ENCODE data around the gene GJA3.

The GJA3 gene

DNA sequence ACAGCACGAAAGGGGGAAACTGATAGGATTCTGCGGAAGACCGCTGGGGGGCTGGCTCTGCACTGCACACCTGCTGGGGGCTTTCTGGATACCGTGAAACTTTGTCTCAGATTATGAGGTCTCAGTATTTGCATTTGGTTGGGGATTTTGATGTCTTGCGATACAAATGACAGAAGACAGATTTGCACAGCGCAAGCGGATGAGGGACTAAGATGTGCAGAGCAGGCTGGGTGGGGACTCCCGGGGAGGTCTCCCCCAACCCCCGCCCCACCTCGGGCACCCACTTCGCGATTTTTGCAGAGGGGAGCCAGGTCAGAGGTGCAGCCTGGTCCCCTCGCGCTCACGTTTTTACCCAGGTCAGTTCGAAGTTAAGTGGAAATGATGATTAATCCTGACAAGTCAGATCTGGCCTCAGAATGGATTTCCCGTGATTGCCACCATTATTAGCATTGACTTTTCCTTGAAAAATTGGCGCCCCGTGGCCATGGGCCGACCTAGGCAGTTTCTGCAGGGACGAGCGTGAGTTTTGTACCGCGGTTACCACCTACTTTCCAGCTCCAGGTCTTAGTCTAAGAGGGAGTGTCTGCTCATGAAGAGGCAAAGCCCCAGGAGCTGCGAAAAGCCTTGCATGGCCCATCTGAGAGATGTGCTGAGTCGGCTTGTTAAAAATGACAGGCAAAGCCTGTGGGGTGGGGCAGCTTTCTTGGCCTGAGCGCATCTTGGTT lies 33.2 kb upstream of the GJA3 start:
- TF ChIP-seq, protein P1, sequence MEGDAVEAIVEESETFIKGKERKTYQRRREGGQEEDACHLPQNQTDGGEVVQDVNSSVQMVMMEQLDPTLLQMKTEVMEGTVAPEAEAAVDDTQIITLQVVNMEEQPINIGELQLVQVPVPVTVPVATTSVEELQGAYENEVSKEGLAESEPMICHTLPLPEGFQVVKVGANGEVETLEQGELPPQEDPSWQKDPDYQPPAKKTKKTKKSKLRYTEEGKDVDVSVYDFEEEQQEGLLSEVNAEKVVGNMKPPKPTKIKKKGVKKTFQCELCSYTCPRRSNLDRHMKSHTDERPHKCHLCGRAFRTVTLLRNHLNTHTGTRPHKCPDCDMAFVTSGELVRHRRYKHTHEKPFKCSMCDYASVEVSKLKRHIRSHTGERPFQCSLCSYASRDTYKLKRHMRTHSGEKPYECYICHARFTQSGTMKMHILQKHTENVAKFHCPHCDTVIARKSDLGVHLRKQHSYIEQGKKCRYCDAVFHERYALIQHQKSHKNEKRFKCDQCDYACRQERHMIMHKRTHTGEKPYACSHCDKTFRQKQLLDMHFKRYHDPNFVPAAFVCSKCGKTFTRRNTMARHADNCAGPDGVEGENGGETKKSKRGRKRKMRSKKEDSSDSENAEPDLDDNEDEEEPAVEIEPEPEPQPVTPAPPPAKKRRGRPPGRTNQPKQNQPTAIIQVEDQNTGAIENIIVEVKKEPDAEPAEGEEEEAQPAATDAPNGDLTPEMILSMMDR (IDR thresholded peaks at IDR 0.05): no peak

DNA sequence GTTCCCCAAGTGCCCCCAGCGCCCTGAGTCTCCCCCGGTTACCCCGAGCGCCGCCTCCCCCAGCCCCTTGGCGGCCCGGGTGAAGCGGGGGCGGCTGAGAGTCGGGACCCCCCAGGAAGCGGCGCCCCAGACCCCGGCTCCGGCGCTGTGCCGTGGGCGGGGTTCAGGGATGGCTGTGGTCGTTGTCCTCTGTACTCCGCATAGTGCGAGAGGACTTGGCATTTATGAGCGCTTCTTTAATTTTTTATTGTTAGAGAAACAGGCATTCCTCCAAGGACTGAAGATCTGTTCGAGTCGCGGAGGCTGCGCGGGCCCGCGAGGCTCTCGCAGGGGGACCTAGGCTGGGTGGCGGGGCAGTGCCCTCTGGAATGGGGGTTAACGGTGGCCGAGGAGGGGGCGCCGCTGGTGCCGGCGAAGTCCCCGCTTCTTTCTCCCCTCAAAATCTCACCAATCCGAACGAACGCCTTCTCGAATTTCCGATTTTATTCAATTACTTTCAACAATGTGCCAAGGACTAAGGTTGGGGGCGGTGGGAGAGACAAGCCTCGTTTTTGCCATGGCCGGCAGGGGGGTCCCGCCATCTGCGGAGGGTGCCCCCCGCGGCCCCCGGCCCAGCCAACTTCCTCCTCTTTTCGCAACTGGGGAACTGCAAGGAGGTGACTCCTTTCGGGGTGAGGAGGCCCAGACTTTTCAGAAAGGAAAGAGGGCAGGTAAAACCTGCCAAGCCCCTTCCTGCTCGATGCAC lies 32.5 kb upstream of the GJA3 start:
- TF ChIP-seq, protein P1 (IDR thresholded peaks at IDR 0.05): no peak

DNA sequence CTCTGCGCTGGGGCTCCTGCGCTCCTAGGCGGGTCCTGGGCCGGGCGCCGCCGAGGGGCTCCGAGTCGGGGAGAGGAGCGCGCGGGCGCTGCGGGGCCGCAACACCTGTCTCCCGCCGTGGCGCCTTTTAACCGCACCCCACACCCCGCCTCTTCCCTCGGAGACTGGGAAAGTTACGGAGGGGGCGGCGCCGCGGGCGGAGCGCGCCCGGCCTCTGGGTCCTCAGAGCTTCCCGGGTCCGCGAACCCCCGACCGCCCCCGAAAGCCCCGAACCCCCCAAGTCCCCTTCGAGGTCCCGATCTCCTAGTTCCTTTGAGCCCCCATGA lies 31.9 kb upstream of the GJA3 start, which contains the start of gene GJB2:
Gene GJB2, minus strand, starts transcription at position 103 of the 326 bp plus-strand sequence. CDS start 3,357 bp downstream, outside the sequence.
- TF ChIP-seq, protein P1 (IDR thresholded peaks at IDR 0.05): no peak

DNA sequence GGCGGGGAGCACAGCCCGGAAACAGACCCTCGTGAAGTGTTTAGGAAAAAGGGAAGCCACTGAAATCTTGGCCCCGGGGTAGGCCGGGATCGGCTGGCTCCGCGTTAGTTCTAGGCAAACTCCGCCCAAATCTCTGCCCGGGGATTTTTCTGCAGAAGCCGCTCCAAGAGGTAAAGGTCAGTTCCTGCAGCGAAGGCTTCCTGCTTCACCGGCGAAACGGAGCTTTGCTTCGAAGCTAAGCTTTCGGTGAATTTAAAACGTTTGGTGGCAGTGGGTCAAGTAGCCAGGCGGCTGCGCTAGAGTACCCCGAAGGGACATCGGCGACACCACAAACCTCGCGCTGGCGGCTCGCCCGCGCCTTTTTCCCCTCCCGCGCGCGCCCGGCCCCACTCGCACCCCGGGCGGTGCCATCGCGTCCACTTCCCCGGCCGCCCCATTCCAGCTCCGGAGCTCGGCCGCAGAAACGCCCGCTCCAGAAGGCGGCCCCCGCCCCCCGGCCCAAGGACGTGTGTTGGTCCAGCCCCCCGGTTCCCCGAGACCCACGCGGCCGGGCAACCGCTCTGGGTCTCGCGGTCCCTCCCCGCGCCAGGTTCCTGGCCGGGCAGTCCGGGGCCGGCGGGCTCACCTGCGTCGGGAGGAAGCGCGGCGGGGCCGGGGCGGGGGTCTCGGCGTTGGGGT lies 31.4 kb upstream of the GJA3 start:
- TF ChIP-seq, protein P1 (IDR thresholded peaks at IDR 0.05): no peak

DNA sequence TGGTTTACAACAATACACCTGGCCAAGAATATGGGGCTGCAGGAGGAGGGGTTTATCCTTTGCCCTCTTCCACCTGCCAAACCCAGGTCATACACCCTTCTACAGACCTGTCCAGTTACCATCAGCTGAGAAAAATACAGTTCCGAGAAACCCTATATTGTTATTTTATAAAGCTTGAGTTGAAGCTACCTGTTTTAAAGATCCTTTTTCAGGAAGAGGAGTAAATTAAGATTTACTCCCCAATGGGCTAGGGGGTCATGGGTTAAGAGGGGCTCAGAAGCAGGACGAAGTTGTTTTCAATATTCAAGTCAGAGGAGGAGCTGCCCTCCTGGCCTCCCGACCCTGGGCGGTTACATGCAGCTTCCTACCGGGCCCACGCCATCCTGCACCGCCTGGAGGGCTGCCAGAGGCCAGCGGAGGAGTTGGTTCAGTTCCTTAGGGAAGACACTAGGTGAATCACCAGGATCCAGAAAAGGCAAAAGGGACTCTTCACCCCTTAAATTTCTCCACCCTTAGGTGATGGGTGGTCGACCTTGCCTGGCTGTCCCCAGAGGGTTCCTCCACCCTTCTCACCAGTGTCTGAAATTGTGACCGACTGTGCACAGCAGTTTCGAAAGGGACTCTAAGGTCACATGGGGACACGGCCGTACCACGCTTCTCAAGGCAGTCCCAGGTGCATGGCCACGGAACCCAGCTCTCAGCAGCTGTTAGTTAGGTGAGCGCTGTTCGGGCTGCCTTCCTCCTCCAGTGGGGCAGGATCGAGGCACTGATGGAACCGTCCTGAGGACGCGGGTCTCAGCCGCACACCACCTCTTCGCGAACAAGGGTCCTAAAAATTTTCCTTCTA lies 30.7 kb upstream of the GJA3 start:
- TF ChIP-seq, protein P1 (IDR thresholded peaks at IDR 0.05): no peak

DNA sequence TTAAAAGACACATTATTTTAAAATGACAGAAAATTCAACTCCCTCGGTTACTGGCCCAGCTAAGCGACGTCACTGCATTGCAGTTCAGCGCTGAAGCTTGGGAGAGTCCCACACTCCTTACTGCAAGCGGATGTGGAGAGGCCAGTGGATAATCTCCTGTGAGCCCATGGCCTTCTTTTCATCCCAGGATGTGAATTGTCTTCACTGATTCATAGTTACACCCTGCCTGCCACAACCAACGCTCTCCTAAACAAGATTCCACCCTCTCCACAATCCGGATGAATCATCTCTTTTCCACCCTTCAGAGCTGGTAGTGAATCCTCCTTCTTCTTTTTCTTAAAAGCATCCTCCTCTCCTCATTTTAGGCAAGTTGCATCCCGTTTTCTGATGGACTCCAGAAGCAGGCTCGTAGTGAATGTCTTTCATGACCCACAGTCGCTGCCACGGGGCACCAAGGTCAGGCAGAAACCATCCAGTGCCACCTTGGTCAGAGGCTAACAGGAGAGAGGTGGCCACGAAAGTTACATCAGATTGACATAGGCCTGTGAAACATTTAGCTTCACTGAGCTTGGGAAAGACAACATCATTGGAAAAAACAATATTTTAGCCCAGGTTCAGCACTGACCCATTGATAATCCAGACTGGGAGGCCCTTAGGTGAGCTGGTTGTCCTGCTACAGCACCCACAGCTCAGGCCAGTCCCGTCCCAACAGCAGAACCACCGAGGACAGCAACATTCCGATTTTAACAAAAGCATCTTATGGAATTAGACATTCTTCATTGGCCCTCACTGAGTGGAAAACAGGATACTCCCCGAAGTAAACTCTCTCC lies 29.8 kb upstream of the GJA3 start:
- TF ChIP-seq, protein P1 (IDR thresholded peaks at IDR 0.05): no peak

All from LNCAP (cell line).